Measurements from ENCODE around the gene PRSS53. TPM values are rescaled to one million over a fixed set of nuclear protein-coding genes. Genes with fewer than 3 reads are reported as not detected.

PRSS53 gene
- total and polyA plus RNA-seq, 10 of the 15 experiments (the other 5 are each of a cell fraction or from before 2014, with no cell fraction given): 0.35 to 3.4 (median 0.88) TPM; not detected in 2

GRCh38 chr16:31033709-31034492 is 54.8 kb downstream of the PRSS53 start (continued):
- TF ChIP-seq SMARCA5 (IDR thresholded peaks at IDR 0.05) (no peak), HCFC1 (IDR thresholded peaks at IDR 0.05; ENCODE audit: low read length) (peak; percentile 93), DPF2 (IDR thresholded peaks at IDR 0.05) (0 out of 2 replicates have a peak, but pooled peaks have one; percentile 35), SRF (IDR thresholded peaks at IDR 0.05; ENCODE audit: low read depth in 2 of 2, low read length in 2 of 2) (no peak), HDGF (IDR thresholded peaks at IDR 0.05) (0 out of 2 replicates have a peak, but pooled peaks have one; percentile 46), TCF3 (IDR thresholded peaks at IDR 0.05; ENCODE audit: borderline replicate concordance, insufficient read depth, low read depth, low read length) (no peak), CHD2 (IDR thresholded peaks at IDR 0.05; ENCODE audit: borderline replicate concordance, low read depth, low read length) (no peak), SKIL (IDR thresholded peaks at IDR 0.05; ENCODE audit: low read depth, poor library complexity, severe bottlenecking) (no peak), ZNF687 (IDR thresholded peaks at IDR 0.05) (no peak), LARP7 (IDR thresholded peaks at IDR 0.05) (no peak; the same call in 1 of the 2 replicates), NKRF (conservative IDR thresholded peaks at IDR 0.05) (peak; percentile 86), MAX (IDR thresholded peaks at IDR 0.05; ENCODE audit: low read depth, low read length) (peak; percentile 76; the same call in 1 of the 2 replicates), BHLHE40 (IDR thresholded peaks at IDR 0.05; ENCODE audit: borderline replicate concordance in 1 of 2, low read depth in 2 of 2, low read length in 1 of 2) (no peak), KLF5 (IDR thresholded peaks at IDR 0.05; ENCODE audit: partially characterized antibody) (no peak), EED (IDR thresholded peaks at IDR 0.05; ENCODE audit: low read depth) (no peak), POLR2AphosphoS5 (IDR thresholded peaks at IDR 0.05; ENCODE audit: low read length) (peak; percentile 29; the same call in 1 of the 2 replicates), TAF1 (IDR thresholded peaks at IDR 0.05; ENCODE audit: borderline replicate concordance, low read depth, low read length) (0 out of 2 replicates have a peak, but pooled peaks have one; percentile 15)

Data from GM12878 (cell line).